CD4-positive, CD25-positive, alpha-beta regulatory T cell (primary cell): ENCODE data around the gene C11orf91. TPM values are rescaled to one million over a fixed set of nuclear protein-coding genes. Genes with fewer than 3 reads are reported as not detected.

Source experiments
- ATAC-seq, 2 donors: fragments of 150-1000 bp; cut with Tn5 transposase; one replicate each; pipeline ENCODE4 v1.10.0; 2021; ENCODE audit warnings: low read depth in 2 of 2, moderate number of reproducible peaks in 2 of 2, moderate library complexity in 1 of 2
- DNase-seq, 3 donors: peaks; one replicate each; pipeline versions ENCODE4 v3.0.0 to v3.0.0-alpha.2; 2012 to 2022; ENCODE audit warnings: mixed read lengths in 1 of 3
- H3K27ac ChIP-seq: one replicate; pipeline ENCODE4 v1.7.0; 2013; ENCODE audit warnings: mild to moderate bottlenecking, low read length; ENCODE audit not compliant: insufficient read depth, poor library complexity, severe bottlenecking
- H3K27me3 ChIP-seq: one replicate; pipeline ENCODE4 v1.7.0; 2013; ENCODE audit warnings: low read length; ENCODE audit not compliant: control insufficient read depth, insufficient read depth
- H3K36me3 ChIP-seq: one replicate; pipeline ENCODE4 v1.7.0; 2013; ENCODE audit warnings: mild to moderate bottlenecking, low read length, moderate library complexity; ENCODE audit not compliant: control insufficient read depth, insufficient read depth
- H3K4me1 ChIP-seq: 2 replicates; pipeline ENCODE4 v1.7.0; 2013; ENCODE audit warnings: mild to moderate bottlenecking, low read length; ENCODE audit not compliant: insufficient read depth, control insufficient read depth, poor library complexity, severe bottlenecking
- H3K4me3 ChIP-seq: one replicate; pipeline ENCODE4 v1.7.0; 2013; ENCODE audit warnings: low read depth, mild to moderate bottlenecking, low read length, moderate library complexity
- H3K9me3 ChIP-seq, 2 experiments: 1 replicate in 1 of 2; 2 replicates in 1 of 2; pipeline ENCODE4 v1.7.0; 2013; ENCODE audit warnings: low read length in 2 of 2, mild to moderate bottlenecking in 1 of 2, moderate library complexity in 1 of 2; ENCODE audit not compliant: control insufficient read depth in 2 of 2
- H3K27ac Mint-ChIP-seq, 3 donors: one replicate each; pipeline ENCODE4 v1.8.0; 2020 to 2022; ENCODE audit warnings: mild to moderate bottlenecking in 3 of 3, mixed read lengths in 3 of 3, moderate library complexity in 2 of 3
- H3K27me3 Mint-ChIP-seq: one replicate; pipeline ENCODE4 v1.8.0; 2022; ENCODE audit warnings: mild to moderate bottlenecking, mixed read lengths
- H3K36me3 Mint-ChIP-seq: one replicate; pipeline ENCODE4 v1.8.0; 2020; ENCODE audit warnings: mixed read lengths
- H3K4me1 Mint-ChIP-seq, 4 donors: one replicate each; pipeline ENCODE4 v1.8.0; 2020 to 2022; ENCODE audit warnings: mixed read lengths in 4 of 4, mild to moderate bottlenecking in 1 of 4
- H3K4me3 Mint-ChIP-seq, 4 donors: one replicate each; pipeline ENCODE4 v1.8.0; 2020 to 2022; ENCODE audit warnings: mild to moderate bottlenecking in 4 of 4, mixed read lengths in 4 of 4, moderate library complexity in 3 of 4
- H3K9me3 Mint-ChIP-seq, 7 donors: one replicate each; pipeline ENCODE4 v1.8.0; 2020 to 2022; ENCODE audit warnings: mixed read lengths in 7 of 7, mild to moderate bottlenecking in 3 of 7, moderate library complexity in 2 of 7
- polyA plus RNA-seq, 4 donors: library from polyadenylated mRNA; unstranded; fragments of 300-500 nt; fragmentation: Illumina TruSeq; gene quantifications; one replicate each; pipeline ENCODE4 v1.2.3, GENCODE V29; 2021
- total RNA-seq: library from RNA; stranded (reverse); gene quantifications from one replicate; pipeline ENCODE4 v1.2.3, GENCODE V29; 2022

C11orf91 gene
- total and polyA plus RNA-seq, 5 donors from 2014 or later, result not detected

GRCh38 chr11:33670250-33671011 is 30.2 kb downstream of the C11orf91 start:
- ATAC-seq (no peak), DNase-seq (peak in 1 of 3 donors; percentile 9)
- Mint-ChIP-seq H3K36me3 (no peaks in the 10 kb centered on the region), H3K27ac (no peak overlapping the region), H3K27me3 (peaks cover 14% of the 10 kb centered on the region), H3K4me3 (no peak overlapping the region), H3K4me1 (no peaks in the 10 kb centered on the region), H3K9me3 (peaks cover 0 to 3% (median 0%) of the 10 kb centered on the region in 7 donors)
- Histone ChIP-seq H3K36me3 (no peaks in the 10 kb centered on the region), H3K27ac (no peak overlapping the region), H3K4me3 (no peak overlapping the region), H3K4me1 (no peaks in the 10 kb centered on the region), H3K9me3 (no peaks in the 10 kb centered on the region), H3K27me3 (no peaks in the 10 kb centered on the region)

- Mint-ChIP-seq H3K36me3 (no peaks in the 10 kb centered on the region), H3K9me3 (peaks cover 0 to 3% (median 0%) of the 10 kb centered on the region in 7 donors), H3K4me1 (no peaks in the 10 kb centered on the region), H3K27ac (no peak overlapping the region), H3K4me3 (no peak overlapping the region), H3K27me3 (peaks cover 14% of the 10 kb centered on the region)
- Histone ChIP-seq H3K9me3 (no peaks in the 10 kb centered on the region), H3K4me1 (no peaks in the 10 kb centered on the region), H3K4me3 (no peak overlapping the region), H3K36me3 (no peaks in the 10 kb centered on the region), H3K27me3 (no peaks in the 10 kb centered on the region), H3K27ac (no peak overlapping the region)
- ATAC-seq (no peak), DNase-seq (no peak)
These were observed 30.9 kb downstream of the C11orf91 start for GRCh38 chr11:33669598-33670249.

GRCh38 chr11:33668951-33669596 is 31.6 kb downstream of the C11orf91 start:
- DNase-seq (no peak), ATAC-seq (no peak)
- peaks cover 14% of the 10 kb centered on the region for H3K27me3 Mint-ChIP-seq
- peaks cover 0 to 3% (median 0%) of the 10 kb centered on the region in 7 donors for H3K9me3 Mint-ChIP-seq
- no peak overlapping the region for H3K4me3 Mint-ChIP-seq
- Histone ChIP-seq H3K27ac (no peak overlapping the region), H3K36me3 (no peaks in the 10 kb centered on the region), H3K4me3 (no peak overlapping the region), H3K9me3 (no peaks in the 10 kb centered on the region), H3K4me1 (no peaks in the 10 kb centered on the region), H3K27me3 (no peaks in the 10 kb centered on the region)
- H3K27ac Mint-ChIP-seq, result no peak overlapping the region
- no peaks in the 10 kb centered on the region for H3K36me3 Mint-ChIP-seq
- no peaks in the 10 kb centered on the region for H3K4me1 Mint-ChIP-seq

- no peak for DNase-seq
- H3K4me1 Mint-ChIP-seq, result no peaks in the 10 kb centered on the region
- Histone ChIP-seq H3K27me3 (no peaks in the 10 kb centered on the region), H3K27ac (no peak overlapping the region), H3K4me3 (no peak overlapping the region), H3K4me1 (no peaks in the 10 kb centered on the region), H3K36me3 (no peaks in the 10 kb centered on the region), H3K9me3 (no peaks in the 10 kb centered on the region)
- no peak overlapping the region for H3K27ac Mint-ChIP-seq
- H3K9me3 Mint-ChIP-seq, result peaks cover 0 to 3% (median 0%) of the 10 kb centered on the region in 7 donors
- peaks cover 14% of the 10 kb centered on the region for H3K27me3 Mint-ChIP-seq
- no peak for ATAC-seq
- H3K4me3 Mint-ChIP-seq, result no peak overlapping the region
- H3K36me3 Mint-ChIP-seq, result no peaks in the 10 kb centered on the region
These were observed 32.2 kb downstream of the C11orf91 start for GRCh38 chr11:33668468-33668825.

- Mint-ChIP-seq H3K4me3 (no peak overlapping the region), H3K4me1 (no peaks in the 10 kb centered on the region), H3K36me3 (no peaks in the 10 kb centered on the region), H3K27me3 (peaks cover 14% of the 10 kb centered on the region), H3K9me3 (peaks cover 0 to 3% (median 0%) of the 10 kb centered on the region in 7 donors), H3K27ac (no peak overlapping the region)
- DNase-seq (no peak), ATAC-seq (no peak)
- Histone ChIP-seq H3K4me1 (no peaks in the 10 kb centered on the region), H3K9me3 (no peaks in the 10 kb centered on the region), H3K36me3 (no peaks in the 10 kb centered on the region), H3K27me3 (no peaks in the 10 kb centered on the region), H3K4me3 (no peak overlapping the region), H3K27ac (no peak overlapping the region)
These were observed 32.7 kb downstream of the C11orf91 start for GRCh38 chr11:33667819-33668467.

GRCh38 chr11:33665350-33666106 is 35.1 kb downstream of the C11orf91 start:
- H3K27ac ChIP-seq, result no peak overlapping the region
- H3K4me3 ChIP-seq, result no peak overlapping the region
- no peaks in the 10 kb centered on the region for H3K9me3 ChIP-seq
- ATAC-seq (no peak), DNase-seq (no peak)
- Mint-ChIP-seq H3K4me1 (no peaks in the 10 kb centered on the region), H3K9me3 (no peaks in the 10 kb centered on the region), H3K4me3 (no peak overlapping the region), H3K27me3 (peaks cover 14% of the 10 kb centered on the region), H3K36me3 (no peaks in the 10 kb centered on the region), H3K27ac (peak overlapping the region in 1 of 3 donors; percentile 5)
- no peaks in the 10 kb centered on the region for H3K4me1 ChIP-seq
- H3K36me3 ChIP-seq, result no peaks in the 10 kb centered on the region
- no peaks in the 10 kb centered on the region for H3K27me3 ChIP-seq

- Mint-ChIP-seq H3K36me3 (no peaks in the 10 kb centered on the region), H3K4me3 (no peak overlapping the region), H3K27me3 (peaks cover 14% of the 10 kb centered on the region), H3K9me3 (no peaks in the 10 kb centered on the region), H3K4me1 (no peaks in the 10 kb centered on the region), H3K27ac (peak overlapping the region in 1 of 3 donors; percentile 80)
- Histone ChIP-seq H3K4me1 (no peaks in the 10 kb centered on the region), H3K9me3 (no peaks in the 10 kb centered on the region), H3K27me3 (no peaks in the 10 kb centered on the region), H3K36me3 (no peaks in the 10 kb centered on the region), H3K27ac (no peak overlapping the region), H3K4me3 (no peak overlapping the region)
- DNase-seq (no peak), ATAC-seq (no peak)
These were observed 35.8 kb downstream of the C11orf91 start for GRCh38 chr11:33664827-33665226.
